ENCODE measurements around the gene NTSR2. TPM values are rescaled to one million over a fixed set of nuclear protein-coding genes. Genes with fewer than 3 reads are reported as not detected.

Gene NTSR2
- total and polyA plus RNA-seq, 2 donors (not counting 3 experiments of a cell fraction or from before 2014, with no cell fraction given): not detected

DNA sequence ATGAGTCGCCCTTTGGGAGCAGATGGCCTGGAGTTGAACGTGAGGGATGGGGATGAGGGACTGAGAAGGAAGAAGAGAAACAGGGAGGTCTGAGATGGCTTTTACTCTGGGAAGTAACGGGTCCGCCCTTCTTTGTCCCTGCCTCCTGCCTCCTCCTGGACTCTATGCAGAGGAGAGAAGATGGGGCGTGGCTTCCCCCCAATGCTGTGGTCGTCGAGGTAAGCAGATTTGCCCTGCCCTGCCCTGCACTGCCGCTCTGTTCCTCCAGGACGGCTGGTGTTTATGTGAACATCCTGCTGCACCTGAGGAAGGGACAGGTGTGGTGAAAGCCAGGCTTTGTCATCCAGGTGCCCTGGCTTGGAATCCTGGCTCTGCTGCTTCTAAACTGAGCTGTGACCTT, 13.5 kb upstream of the NTSR2 start:
- no peaks in the 10 kb centered on the region for H4K20me1 ChIP-seq (replicated peaks; ENCODE audit: control insufficient read depth, extremely low read depth, insufficient read depth, low read length)
- H3K27ac ChIP-seq (ENCODE audit: insufficient read depth, low read depth, low read length): no peak overlapping the region
- ChIA-PET CTCF (interaction anchor here (0.7 to 3.1 kb wide), 6 partner anchors 25 to 206 kb away, joined by 3 to 15 read pairs (median 3); no protein-coding TSS in a partner anchor), POLR2A (no interaction called here)
- dilution Hi-C loops (cut with MboI; ENCODE audit: extremely low pct_ligation_motif_present, low sequenced_read_pairs) (no loop called here), intact Hi-C loops (cut with micrococcal nuclease) (loop anchor here (2.0 to 5.0 kb wide), 2 partner anchors 81 to 95 kb away; no protein-coding TSS in a partner anchor)
- DNase-seq (ENCODE audit: low read depth, low spot score) (no peak), FAIRE-seq (no peak)
- BruUV-seq (replicated peaks): no TSS peak
- H3K9ac ChIP-seq (replicated peaks; ENCODE audit: extremely low read depth, insufficient read depth, low read length): no peak overlapping the region
- no peaks in the 10 kb centered on the region for H3K9me1 ChIP-seq (replicated peaks; ENCODE audit: control insufficient read depth, extremely low read depth, insufficient read depth, low read length)
- peaks cover 3% of the 10 kb centered on the region for H3K4me1 ChIP-seq (ENCODE audit: control insufficient read depth, extremely low read depth, insufficient read depth, low read length)
- no peaks in the 10 kb centered on the region for H3K79me2 ChIP-seq (ENCODE audit: control insufficient read depth, insufficient read depth, low read length)
- no peaks in the 10 kb centered on the region for H3K9me3 ChIP-seq (replicated peaks; ENCODE audit: control insufficient read depth, insufficient read depth, low read length)
- no peak overlapping the region for H3K4me2 ChIP-seq (ENCODE audit: insufficient read depth, low read length)
- H3K27me3 ChIP-seq (ENCODE audit: control insufficient read depth in 2 of 2, insufficient read depth in 2 of 2, low read length in 2 of 2): peaks cover 4 to 9% of the 10 kb centered on the region in 2 experiments
- H3K4me3 ChIP-seq (replicated peaks in 1 of 3; ENCODE audit: insufficient read depth in 1 of 3, low read depth in 1 of 3, low read length in 3 of 3): no peak overlapping the region
- TF ChIP-seq, protein P1, sequence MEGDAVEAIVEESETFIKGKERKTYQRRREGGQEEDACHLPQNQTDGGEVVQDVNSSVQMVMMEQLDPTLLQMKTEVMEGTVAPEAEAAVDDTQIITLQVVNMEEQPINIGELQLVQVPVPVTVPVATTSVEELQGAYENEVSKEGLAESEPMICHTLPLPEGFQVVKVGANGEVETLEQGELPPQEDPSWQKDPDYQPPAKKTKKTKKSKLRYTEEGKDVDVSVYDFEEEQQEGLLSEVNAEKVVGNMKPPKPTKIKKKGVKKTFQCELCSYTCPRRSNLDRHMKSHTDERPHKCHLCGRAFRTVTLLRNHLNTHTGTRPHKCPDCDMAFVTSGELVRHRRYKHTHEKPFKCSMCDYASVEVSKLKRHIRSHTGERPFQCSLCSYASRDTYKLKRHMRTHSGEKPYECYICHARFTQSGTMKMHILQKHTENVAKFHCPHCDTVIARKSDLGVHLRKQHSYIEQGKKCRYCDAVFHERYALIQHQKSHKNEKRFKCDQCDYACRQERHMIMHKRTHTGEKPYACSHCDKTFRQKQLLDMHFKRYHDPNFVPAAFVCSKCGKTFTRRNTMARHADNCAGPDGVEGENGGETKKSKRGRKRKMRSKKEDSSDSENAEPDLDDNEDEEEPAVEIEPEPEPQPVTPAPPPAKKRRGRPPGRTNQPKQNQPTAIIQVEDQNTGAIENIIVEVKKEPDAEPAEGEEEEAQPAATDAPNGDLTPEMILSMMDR (IDR thresholded peaks at IDR 0.05; ENCODE audit: extremely low read depth in 1 of 2, insufficient read depth in 1 of 2, low read depth in 1 of 2, low read length in 2 of 2): no peak
- TF ChIP-seq POLR2AphosphoS5 (IDR thresholded peaks at IDR 0.05; ENCODE audit: insufficient read depth, low read depth, low read length): no peak
- no peak for TF ChIP-seq POLR2A (IDR thresholded peaks at IDR 0.05; ENCODE audit: low read depth, low read length)
- no peak for TF ChIP-seq MAX (IDR thresholded peaks at IDR 0.05; ENCODE audit: insufficient read depth, insufficient read length)
- no peak for TF ChIP-seq EZH2 (IDR thresholded peaks at IDR 0.05; ENCODE audit: borderline replicate concordance, low read depth, low read length, severe bottlenecking)
- TF ChIP-seq GATA2 (IDR thresholded peaks at IDR 0.05; ENCODE audit: insufficient read depth, insufficient read length, low read depth, low read length): no peak
- no peak for TF ChIP-seq MYC (IDR thresholded peaks at IDR 0.05; ENCODE audit: low read depth, low read length)
- no peak for TF ChIP-seq FOS (IDR thresholded peaks at IDR 0.05; ENCODE audit: borderline replicate concordance, insufficient read depth, low read length)
- TF ChIP-seq JUN (IDR thresholded peaks at IDR 0.05; ENCODE audit: borderline replicate concordance, insufficient read depth, insufficient read length, low read depth): no peak
- H2AFZ ChIP-seq (ENCODE audit: low read depth, low read length): no peak overlapping the region
- H3K36me3 ChIP-seq (ENCODE audit: control insufficient read depth in 2 of 2, extremely low read depth in 1 of 2, insufficient read depth in 2 of 2, low read length in 2 of 2): no peaks in the 10 kb centered on the region
